Colonic mucosa (tissue), 4 donors: ENCODE data around the gene ETHE1. TPM values are rescaled to one million over a fixed set of nuclear protein-coding genes. Genes with fewer than 3 reads are reported as not detected.

Experiments used
- DNase-seq: peaks from one replicate; pipeline ENCODE4 v3.0.0-alpha.2; 2020
- H3K27ac ChIP-seq: fragments of 200-600 bp; one replicate; pipeline ENCODE4 v1.8.0; 2021
- H3K27me3 ChIP-seq: fragments of 200-600 bp; one replicate; pipeline ENCODE4 v1.8.0; 2021
- H3K36me3 ChIP-seq: fragments of 200-600 bp; one replicate; pipeline ENCODE4 v1.8.0; 2021
- H3K4me1 ChIP-seq: fragments of 200-600 bp; one replicate; pipeline ENCODE4 v1.8.0; 2021; ENCODE audit warnings: mild to moderate bottlenecking
- H3K4me3 ChIP-seq: fragments of 200-600 bp; one replicate; pipeline ENCODE4 v1.8.0; 2021
- H3K9ac ChIP-seq, 2 donors: one replicate each; pipeline ENCODE4 v1.7.0; 2013; ENCODE audit warnings: control low read depth in 2 of 2, low read depth in 2 of 2, low read length in 2 of 2
- H3K9me3 ChIP-seq: fragments of 200-600 bp; one replicate; pipeline ENCODE4 v1.8.0; 2021
- intact Hi-C: fragments of 100-400 bp; cut with DNase I; formaldehyde crosslinking; loops from one replicate; pipeline ENCODE4 v1.14.1; 2022
- total RNA-seq, 2 donors: library from RNA; stranded (reverse); fragmentation: NEBNext Ultra II Directional in 1 of 2; extraction: Animal tissue kit (Norgen Biotek cat#: 25700) in 1 of 2; gene quantifications; one replicate each; pipeline ENCODE4 v1.2.1, GENCODE V29; 2021
- TF ChIP-seq, protein P1 (sequence below): fragments of 200-600 bp; IDR thresholded peaks from one replicate; pipeline ENCODE4 v1.8.0; 2022; ENCODE audit warnings: antibody characterized with exemption, mild to moderate bottlenecking
- donor health status: healthy.
- donor health status: DM: no; HTN: no; CAD: no.
- donor health status: DM: no; HTN: no; CAD: no.

The ETHE1 gene, protein sequence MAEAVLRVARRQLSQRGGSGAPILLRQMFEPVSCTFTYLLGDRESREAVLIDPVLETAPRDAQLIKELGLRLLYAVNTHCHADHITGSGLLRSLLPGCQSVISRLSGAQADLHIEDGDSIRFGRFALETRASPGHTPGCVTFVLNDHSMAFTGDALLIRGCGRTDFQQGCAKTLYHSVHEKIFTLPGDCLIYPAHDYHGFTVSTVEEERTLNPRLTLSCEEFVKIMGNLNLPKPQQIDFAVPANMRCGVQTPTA
- 100 to 1,000 TPM; 482 to 569 TPM for total RNA-seq

DNA sequence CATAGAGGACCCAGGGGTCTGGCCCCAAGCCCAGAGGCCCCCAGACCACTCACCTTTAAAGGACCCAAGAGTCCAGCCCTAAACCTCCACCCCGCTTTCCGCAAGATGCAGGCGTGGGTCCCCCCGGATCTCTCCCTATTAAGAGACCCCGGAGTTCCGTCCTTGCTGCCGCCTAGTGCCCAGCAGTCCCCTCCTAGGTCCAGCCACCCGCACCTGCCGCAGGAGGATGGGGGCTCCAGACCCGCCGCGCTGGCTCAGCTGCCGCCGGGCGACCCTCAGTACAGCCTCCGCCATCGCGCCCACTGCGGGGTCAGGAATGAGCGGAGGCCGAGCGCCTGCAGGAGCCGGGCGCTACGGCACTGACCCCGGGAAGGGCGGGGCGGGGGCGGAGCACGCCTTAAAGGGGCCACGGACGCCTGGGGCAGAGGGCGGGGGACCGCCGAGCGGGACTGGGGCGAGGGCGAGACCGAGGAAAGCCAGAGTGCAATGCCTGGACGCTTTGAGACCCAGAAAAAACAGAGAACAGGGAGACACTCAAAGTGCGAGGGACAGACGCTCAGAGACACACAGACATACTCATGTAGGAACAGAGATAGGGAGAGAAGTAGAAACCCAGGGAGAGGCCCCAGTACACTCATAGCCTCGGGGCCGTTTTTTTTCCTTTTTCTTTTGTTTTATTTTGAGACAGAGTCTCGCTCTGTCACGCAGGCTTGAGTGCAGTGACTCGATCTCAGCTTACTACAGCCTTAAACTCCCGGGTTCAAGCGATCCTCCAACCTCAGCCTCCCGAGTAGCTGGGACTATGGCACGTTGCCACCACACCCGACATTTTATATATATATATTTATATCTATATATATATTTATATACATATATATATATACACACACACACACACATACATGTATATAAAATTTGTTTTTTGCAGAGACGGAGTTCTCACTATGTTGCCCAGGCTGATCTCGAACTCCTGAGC is at the start of gene ETHE1:
ETHE1 (minus strand) TSS at position 318 of the 976 bp plus-strand sequence; CDS start at position 294, 24 bp downstream.
- TF ChIP-seq, protein P1, sequence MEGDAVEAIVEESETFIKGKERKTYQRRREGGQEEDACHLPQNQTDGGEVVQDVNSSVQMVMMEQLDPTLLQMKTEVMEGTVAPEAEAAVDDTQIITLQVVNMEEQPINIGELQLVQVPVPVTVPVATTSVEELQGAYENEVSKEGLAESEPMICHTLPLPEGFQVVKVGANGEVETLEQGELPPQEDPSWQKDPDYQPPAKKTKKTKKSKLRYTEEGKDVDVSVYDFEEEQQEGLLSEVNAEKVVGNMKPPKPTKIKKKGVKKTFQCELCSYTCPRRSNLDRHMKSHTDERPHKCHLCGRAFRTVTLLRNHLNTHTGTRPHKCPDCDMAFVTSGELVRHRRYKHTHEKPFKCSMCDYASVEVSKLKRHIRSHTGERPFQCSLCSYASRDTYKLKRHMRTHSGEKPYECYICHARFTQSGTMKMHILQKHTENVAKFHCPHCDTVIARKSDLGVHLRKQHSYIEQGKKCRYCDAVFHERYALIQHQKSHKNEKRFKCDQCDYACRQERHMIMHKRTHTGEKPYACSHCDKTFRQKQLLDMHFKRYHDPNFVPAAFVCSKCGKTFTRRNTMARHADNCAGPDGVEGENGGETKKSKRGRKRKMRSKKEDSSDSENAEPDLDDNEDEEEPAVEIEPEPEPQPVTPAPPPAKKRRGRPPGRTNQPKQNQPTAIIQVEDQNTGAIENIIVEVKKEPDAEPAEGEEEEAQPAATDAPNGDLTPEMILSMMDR, result no peak
- Histone ChIP-seq H3K9ac (peak within 1 kb of the TSS; percentile 97 to 100), H3K4me1 (no peaks in the 10 kb centered on the region), H3K27me3 (no peaks in the 10 kb centered on the region), H3K4me3 (peak within 1 kb of the TSS; percentile 68), H3K36me3 (no peaks in the 10 kb centered on the region), H3K27ac (peak within 1 kb of the TSS; percentile 87), H3K9me3 (no peaks in the 10 kb centered on the region)
- intact Hi-C loops, result no loop called here
- DNase-seq, result peak; percentile 94

DNA sequence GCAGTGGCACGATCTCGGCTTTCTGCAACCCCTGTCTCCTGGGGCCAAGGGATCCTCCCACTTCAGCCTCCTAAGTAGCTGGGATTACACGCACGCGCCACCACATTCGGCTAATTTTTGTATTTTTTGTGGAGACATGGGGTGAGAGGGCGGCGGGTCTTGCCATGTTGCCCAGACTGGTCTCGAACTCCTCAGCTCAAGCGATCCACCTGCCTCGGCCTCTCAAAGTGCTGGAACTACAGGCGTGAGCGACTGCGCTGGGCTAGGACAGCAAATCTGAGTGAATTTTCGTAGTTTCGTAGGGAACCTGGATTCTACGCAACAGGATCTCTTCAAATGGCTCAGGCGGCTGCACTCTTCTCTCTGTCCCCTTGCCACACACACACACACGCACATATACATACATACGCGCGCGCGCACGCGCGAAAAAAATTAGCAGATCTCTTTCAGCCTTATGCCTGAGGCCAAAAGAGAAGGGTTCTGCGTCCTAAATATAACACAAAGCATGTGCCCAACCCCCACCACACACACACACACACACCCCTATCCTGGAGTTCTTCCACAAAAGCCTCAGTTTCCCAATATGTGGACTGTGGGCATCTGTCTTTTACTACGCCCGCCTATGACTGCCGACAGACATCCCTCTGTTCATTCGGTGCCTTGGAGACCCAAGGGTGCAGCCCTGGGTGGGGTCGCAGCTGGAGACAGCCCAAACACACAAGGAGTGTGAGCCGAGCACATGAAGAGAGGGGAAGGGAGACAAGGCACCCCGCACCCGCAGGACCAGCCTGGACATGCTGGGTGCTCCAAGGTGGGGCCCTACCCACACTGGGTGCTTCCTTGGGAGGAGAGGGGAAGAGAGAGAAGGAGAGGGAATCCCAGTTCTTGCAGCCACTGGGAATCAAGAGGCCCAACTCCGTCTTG is 49.2 kb upstream of the ETHE1 start:
- peak overlapping the region; percentile 80 for H3K4me3 ChIP-seq
- no peak overlapping the region for H3K27ac ChIP-seq
- H3K36me3 ChIP-seq, result no peaks in the 10 kb centered on the region
- TF ChIP-seq, protein P1, result no peak
- no peak overlapping the region for H3K9ac ChIP-seq
- H3K27me3 ChIP-seq, result no peaks in the 10 kb centered on the region
- intact Hi-C loops, result loop anchor here (1.0 kb wide), 1 partner anchor 20 kb away; the partner anchor contains the start of genes IRGQ and ZNF576
- no peaks in the 10 kb centered on the region for H3K9me3 ChIP-seq
- H3K4me1 ChIP-seq, result peaks cover 7% of the 10 kb centered on the region
- DNase-seq, result no peak

DNA sequence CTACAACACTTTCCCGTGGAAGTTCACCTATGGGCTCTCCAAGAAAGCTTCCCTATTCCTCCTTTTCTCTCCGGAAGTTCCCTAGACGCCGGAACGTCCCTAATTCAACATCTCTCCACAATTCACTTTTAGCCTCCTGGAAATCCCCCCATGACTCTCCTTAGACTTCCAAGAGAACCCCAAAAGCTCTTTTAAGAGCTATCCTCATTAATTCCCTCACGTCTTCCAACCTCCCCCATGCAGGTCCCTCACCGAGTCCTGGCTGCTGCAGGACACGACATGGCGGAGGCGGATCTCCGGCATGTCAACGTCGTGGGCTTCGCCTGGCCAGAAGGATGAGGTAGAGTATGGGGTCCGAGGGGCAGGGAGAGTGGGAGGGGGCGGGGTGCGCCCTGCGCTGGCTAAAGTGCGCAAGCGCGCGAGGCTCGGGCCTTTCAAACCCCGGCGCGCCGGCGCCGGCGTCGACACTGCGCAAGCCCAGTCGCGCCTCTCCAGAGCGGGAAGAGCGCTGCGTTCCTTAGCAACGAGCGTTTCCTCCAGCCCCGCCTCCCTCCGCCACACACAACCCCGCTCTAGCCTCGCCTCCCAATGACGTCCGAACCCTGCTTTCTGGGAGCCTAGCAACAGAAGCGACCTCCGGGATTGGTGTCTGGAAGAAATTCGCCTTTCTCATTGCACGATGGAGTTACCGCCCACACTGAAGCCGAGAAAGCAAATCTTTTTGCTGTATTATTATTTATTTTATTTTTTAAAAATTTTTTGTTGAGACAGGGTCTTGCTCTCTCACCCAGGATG is 48.4 kb upstream of the ETHE1 start, which contains the start of the genes PINLYP and XRCC1:
PINLYP (plus strand) TSS at position 646 of the 795 bp plus-strand sequence. CDS start 1,391 bp downstream, outside the sequence.
XRCC1 (minus strand) TSS at position 372 of the 795 bp plus-strand sequence; CDS start at position 303, 69 bp downstream.
- peak within 1 kb of the TSS; percentile 80 for H3K4me3 ChIP-seq
- TF ChIP-seq, protein P1, result no peak
- peaks cover 7% of the 10 kb centered on the region for H3K4me1 ChIP-seq
- peak; percentile 97 for DNase-seq
- intact Hi-C loops, result loop anchor here (1.0 kb wide), 1 partner anchor 21 kb away; the partner anchor contains the start of genes IRGQ and ZNF576
- H3K27ac ChIP-seq, result peak within 1 kb of the TSS; percentile 39
- peak within 1 kb of the TSS; percentile 74 to 95 for H3K9ac ChIP-seq
- H3K27me3 ChIP-seq, result no peaks in the 10 kb centered on the region
- H3K9me3 ChIP-seq, result no peaks in the 10 kb centered on the region
- no peaks in the 10 kb centered on the region for H3K36me3 ChIP-seq

DNA sequence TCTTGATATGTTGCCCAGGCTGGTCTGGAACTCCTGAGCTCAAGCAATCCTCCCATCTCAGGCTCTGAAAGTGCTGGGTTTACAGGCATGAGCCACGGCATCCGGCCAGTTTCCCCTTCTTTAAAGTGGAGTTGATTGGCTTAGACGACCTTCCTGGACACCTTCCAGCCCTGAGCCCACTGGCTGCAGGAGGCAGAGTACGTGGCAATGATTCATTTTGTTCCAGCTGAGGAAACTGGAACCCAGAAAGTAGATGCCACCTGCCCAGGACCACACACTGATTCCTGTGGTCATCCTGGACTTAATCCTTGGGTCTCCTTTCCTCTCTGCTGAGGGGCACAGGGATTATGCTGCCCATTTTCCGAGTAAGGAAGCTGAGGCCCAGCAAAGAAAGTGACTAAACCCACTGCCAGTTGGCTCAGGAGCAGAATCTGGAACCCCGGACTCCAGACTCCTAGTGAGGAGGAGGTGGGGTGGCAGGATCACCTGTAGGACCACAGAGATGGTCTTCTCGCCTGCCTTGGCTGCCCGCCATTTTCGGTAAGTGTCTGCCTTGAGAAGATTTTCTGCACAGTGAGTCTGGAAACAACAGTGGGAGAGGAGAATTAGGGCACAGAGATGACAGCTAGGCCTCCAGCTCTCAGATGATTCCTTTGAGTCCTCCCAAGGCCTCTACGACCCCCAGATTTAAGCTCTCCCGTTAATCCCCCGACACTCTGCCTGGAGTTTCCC is 47.6 kb upstream of the ETHE1 start:
- TF ChIP-seq, protein P1, result no peak
- no peak for DNase-seq
- intact Hi-C loops, result loop anchor here (1.0 kb wide), 1 partner anchor 22 kb away; the partner anchor contains the start of genes IRGQ and ZNF576

More for the DNA sequence above, 47.6 kb upstream of the ETHE1 start:
- H3K36me3 ChIP-seq, result no peaks in the 10 kb centered on the region
- H3K4me1 ChIP-seq, result peaks cover 7% of the 10 kb centered on the region
- peak overlapping the region; percentile 80 for H3K4me3 ChIP-seq
- peak overlapping the region; percentile 39 for H3K27ac ChIP-seq
- H3K27me3 ChIP-seq, result no peaks in the 10 kb centered on the region
- no peaks in the 10 kb centered on the region for H3K9me3 ChIP-seq
- H3K9ac ChIP-seq, result peak overlapping the region; percentile 74 to 95
